HG02885 (cell line): Measurements from ENCODE around the gene TMEM135.

Experiments used
- ATAC-seq: cut with Tn5 transposase; IDR thresholded peaks from one replicate; pipeline ENCODE4 v1.9.1; 2021; ENCODE audit warnings: mild to moderate bottlenecking; ENCODE audit not compliant: unreplicated experiment, poor library complexity

The TMEM135 gene

DNA sequence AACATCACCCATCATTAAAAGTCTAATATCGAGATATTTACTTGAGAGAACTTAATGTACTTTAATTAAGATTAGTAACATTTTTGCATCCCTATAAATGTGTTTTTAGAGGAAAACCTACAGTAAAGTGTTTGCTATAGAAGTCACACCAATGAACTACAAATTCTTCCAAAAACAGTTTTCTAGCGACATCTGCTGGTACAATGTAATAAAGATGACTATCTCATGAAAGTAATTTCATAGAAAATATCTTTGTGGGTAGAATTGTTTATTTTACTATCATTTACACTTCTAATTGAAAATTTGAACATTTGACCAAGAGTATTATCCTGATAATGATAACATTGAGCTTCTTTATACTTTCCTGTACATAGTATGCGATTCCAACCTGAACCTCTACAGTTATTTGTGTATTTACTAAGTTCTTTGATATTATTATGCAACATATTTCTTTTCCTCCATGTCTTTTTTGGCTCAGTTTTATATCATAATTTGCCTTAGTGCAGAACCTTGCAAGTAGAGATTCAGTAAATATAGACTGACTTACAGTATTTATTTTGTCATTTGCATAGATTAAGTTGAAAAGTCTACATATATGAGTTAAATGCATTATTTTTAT, 252.7 kb downstream of the TMEM135 start:
- peak; percentile 56 for ATAC-seq

- no peak for ATAC-seq
Observed at GRCh38 chr11:87292598-87292997, 254.9 kb downstream of the TMEM135 start.

GRCh38 chr11:87295237-87295636, 257.5 kb downstream of the TMEM135 start:
- no peak for ATAC-seq

DNA sequence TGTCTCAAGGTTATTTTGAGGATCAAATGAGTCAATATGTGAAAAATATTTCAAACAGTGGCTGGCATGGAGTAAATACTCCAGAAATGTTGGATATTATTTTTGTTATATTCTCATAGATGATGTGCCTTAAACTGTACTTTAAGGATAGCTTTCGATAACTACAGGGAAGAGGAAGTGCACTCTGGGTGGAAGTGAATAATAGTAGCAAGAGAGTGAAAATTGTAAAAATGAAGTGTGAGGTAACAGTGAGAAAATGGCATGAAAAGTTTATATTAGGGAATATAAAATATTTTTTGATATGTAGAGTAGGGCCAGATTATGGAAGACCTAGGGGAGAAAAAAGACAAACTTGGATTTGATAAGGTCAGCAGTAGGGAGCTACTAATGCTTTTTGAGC, 258.9 kb downstream of the TMEM135 start:
- ATAC-seq, result no peak

DNA sequence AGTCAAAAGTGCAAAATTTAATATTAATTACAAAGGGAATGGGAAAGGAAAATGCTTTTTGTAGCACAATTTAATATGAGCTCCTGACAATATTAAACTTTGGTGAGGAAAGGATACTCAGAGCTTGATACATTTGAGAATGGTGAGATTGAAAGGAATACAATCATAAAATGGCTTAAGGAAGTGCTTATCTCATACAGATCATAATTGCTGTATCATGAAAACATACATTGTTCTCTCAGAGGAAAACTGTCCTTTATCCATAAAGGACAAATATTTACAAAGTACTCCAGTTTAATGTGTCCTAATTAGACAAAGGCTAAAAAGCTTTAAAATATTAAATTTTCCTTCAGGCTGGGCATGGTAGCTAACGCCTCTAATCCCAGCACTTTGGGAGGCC, 260.4 kb downstream of the TMEM135 start:
- no peak for ATAC-seq

DNA sequence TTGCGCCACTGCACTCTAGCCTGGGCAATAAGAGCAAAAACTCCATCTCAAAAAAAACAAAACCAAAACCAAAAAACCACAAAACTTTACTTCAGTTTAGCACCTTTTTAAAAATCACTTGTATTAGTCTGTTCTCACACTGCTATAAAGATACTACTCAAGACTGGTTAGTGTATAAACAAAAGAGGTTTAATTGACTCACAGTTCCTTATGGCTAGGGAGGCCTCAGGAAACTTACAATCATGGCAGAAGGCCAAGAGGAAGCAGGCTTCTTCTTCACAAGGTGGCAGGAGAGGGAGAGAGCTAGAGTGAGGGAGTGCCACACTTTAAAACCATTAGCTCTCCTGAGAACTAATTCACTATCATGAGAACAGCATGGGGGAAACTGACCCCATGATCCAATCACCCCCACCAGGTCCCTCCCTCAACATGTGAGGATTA, 261.3 kb downstream of the TMEM135 start:
- ATAC-seq, result no peak

GRCh38 chr11:87300640-87301380, 263.1 kb downstream of the TMEM135 start:
- peak; percentile 54 for ATAC-seq

DNA sequence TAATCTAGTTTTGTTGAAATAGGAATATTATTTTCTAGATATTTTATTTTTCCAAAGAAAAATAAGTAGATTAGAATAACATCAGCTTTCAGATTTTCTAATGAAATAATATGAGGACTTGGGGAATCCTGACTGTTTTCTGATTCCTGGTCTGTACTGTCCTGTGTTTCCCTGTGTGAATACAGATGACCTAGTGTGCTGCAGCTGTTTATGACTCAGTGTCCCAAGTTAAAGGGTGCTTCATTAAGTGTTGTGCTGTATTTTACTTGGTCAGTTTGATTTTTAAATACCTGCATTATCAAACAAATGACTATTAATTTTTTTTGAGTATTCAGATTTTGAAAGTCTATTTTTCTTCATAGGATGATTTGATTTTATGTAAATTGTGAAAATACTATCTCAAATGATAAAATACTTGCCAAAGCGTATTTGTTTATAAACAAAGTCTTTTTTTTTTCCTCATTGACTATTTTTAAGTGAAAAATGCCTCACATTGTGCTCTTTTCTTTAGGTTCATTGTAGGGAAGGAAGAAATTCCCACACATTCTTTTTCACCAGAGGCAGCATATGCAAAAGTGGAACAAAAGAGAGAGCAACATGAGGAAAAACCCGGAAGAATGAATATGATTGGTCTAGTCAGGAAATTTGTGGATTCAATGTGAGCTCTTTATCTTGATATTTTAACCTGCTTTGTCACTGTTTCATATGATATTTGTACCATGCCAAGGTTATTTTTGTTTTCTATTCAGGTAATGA, 264.2 kb downstream of the TMEM135 start:
- ATAC-seq, result no peak

GRCh38 chr11:87304412-87304811, 266.7 kb downstream of the TMEM135 start:
- ATAC-seq, result no peak

DNA sequence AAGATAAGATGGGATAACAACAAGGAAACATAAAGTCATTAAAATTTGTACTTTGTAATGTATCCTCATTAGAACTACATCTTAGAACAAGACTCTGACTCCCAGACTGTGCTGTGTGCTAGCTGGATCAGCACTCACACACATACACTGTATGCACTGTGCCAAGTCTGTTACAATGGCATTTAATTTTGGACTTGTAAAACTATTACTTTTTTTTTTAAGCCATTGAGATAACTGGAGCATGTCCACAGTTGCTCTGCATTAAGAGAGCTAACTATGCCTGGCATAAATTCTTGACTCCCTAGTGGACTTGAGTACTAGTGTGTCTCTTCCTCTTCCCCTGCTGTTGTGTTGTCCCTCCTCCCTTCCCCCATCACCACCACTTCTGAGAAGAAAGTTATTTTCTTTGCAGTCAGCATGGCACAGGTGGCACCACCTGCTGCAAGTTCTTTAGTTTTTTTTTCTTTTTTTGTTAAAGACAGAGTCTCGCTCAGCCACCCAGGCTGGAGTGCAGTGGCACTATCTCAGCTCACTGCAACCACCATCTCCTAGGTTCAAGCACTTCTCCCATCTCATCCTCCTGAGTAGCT, 268.6 kb downstream of the TMEM135 start:
- ATAC-seq, result no peak

DNA sequence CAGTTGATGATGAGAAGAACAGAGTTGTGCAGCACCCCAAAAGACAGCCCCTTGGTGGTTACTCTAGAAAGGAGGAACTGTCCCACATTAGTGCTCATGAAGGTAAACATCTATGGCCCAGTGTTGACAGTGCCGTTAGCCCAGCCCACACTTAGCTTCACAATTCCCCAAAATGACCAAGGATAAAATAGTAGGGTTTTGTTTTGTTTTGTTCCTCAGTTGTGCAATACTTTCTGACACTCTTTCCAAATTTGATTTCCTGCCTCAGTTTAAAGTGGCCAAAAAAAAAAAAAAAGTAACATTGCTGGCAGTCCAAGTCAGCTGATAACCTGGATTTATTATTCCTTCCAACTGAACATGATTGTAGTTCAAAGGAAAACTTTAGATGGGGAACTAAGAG, 269.4 kb downstream of the TMEM135 start:
- no peak for ATAC-seq

DNA sequence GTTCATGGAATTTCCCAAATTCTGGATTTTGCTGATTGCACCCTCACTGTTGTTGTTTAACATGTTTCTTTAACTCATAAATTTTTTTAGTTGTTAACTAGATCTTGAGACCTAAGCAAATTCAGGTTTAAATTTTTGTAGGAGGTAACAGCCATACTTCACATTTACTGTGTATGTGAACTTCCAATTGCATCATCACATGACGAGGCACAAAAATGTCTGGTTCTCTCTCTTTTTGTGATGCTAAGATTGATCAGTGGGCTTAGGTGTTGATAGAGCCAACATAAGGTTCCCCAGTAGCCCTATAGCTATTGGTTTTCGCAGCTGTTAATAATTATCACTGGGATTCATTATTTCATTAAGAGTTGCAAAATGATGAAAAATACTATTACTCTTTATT, 277.5 kb downstream of the TMEM135 start:
- no peak for ATAC-seq

DNA sequence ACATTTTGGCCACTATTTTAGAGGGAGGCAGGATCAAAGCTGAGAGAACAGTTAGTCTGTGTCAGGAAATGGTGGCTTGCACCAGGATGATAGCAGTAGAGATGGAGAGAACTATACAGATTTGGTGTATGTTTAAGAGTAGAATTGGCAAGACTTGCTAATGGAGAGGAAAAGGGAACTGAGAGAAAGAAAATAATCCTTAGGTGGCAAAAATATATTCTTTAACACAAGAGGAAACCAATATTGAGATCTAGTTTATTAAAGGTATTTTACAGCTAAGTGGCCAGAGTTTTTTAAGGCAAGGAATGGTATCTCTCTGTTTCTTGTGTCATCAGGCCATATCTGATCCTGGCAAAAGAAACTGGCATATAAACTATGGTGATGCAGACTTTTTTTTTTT, 278.8 kb downstream of the TMEM135 start:
- no peak for ATAC-seq

DNA sequence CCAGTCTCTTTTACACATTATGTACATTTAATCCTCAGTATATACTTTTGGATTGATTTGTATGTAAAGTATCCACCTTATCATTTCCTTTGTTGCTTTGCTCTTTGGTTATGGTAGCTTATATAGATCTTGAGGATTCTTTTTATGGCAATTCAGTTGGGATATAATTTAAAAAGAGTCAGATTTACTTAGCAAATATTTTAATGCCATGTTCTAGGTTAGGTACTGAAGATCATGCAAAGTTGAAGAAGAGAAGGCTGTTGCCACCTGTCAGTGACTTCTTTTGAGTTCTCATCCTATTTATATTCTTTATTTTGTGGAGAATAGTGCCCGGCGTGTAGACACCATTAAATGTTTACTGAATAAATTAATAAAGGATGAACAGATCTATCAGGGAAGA, 279.7 kb downstream of the TMEM135 start:
- no peak for ATAC-seq

DNA sequence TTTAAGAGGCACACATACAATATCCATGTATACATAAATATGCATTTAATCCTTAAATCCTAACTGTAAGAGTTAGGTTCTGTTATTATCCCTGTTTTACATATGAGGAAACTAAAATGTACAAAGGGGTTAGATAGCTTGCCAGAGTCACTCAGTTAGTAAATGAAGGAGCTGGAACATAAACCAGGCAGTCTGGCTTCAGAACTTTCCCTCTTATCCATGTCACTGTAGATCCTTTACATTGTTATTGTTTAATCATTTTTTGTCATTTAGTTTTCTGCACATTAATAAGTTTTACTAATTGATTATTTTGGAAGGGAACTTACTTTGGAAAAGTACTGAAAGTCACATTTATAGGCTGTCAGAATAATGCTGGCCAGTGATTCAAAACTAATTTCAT, 282.4 kb downstream of the TMEM135 start:
- no peak for ATAC-seq

GRCh38 chr11:87322568-87322967, 284.8 kb downstream of the TMEM135 start:
- no peak for ATAC-seq

GRCh38 chr11:87323899-87324298, 286.2 kb downstream of the TMEM135 start:
- ATAC-seq, result no peak

DNA sequence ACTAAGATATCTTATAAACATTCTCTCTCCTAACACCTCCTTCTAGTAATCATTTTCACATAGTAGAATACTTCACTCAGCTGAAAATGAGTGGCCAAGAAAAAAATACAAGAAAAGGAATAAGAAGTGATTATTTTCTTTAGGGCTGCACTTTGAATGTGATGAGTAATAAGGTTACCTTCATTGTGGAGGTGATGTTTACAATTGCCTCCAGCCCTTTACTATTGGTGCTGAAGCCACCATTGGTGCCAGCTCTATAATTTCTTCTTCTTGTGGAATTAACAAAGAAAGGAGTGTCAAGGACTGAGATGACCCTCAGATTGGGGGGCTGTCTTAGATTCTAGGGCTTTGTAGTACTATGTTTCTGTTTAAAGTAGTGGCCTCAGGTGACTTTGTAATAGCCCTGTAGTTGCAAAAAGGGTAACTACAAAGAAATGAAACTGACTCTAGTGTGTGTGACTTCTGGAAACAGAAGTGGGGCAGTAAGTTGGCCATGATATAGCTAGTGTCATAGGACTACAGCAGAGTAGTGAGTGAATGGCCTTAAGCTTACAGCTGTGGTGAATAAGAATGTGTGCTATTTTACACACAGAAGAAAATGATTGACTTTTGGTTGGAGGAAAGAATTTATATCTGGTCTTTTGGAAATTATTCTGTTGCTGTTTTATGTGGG, 287.2 kb downstream of the TMEM135 start:
- ATAC-seq, result peak; percentile 57

- ATAC-seq, result no peak
Observed at GRCh38 chr11:87325490-87325872, 287.7 kb downstream of the TMEM135 start.

DNA sequence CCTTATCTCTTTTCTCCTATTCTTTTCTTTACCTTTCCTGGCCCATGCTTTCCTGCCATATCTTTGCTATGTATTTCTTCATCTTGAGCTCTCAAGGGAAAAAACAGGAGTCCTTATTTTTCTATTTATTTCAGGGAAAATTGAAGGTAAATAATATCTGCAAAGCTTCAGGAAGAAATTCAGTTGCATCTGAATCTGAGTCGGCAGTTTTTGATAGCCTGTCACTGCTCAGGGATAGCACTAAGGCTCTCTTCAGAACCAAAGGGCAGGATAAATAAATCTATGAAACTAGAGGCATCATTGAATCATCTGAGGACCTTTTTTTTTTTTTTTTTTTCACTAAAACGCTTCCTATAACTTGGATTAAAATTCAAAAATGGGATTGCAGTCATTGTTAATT, 288.9 kb downstream of the TMEM135 start:
- no peak for ATAC-seq

DNA sequence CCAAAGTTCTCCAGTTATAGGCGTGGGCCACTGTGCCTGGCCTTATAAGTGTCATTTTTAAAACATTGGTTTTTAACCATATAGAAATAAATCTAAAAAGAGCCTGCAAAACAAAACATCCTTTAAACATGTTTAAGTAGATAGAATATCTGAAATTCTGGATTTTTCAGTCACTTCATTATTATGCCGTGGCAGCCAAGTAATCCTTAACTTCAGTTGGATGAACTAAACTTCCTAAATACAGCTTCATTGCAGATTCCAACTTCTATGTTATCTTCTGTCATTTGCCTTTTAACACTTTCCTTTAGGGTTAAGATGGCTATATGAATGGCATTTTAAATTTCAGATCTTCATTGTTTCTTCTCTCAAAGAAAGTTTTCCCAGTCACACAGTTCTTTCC, 291.4 kb downstream of the TMEM135 start:
- no peak for ATAC-seq
